HG03139 (cell line): Measurements from ENCODE around the gene CNTNAP2.
"Not testable (repeated sequence)": the region's sequence is repeated elsewhere in the genome, so short reads cannot be mapped to it uniquely, and the experiment has no call there.

Source experiments
- ATAC-seq: cut with Tn5 transposase; IDR thresholded peaks from one replicate; pipeline ENCODE4 v1.9.1; 2021; ENCODE audit not compliant: unreplicated experiment

Gene CNTNAP2

DNA sequence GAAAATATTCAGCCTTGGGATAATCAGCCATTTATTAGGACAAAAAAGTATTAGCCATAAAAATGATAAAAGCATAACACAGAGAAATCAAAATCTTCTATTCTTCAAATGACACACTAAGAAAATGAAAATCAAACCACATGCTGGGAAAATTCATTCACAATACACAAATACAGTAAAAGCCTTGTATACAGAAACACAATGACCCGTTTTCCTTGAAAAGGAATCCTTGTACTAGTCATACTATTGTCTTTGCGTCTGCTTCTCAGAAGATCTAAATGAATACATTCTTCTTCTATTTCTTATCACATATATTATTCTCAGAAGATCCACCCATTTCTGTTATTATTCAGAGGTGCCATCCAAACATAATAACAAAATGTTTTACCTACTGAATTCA is 749.1 kb downstream of the CNTNAP2 start:
- no peak for ATAC-seq

DNA sequence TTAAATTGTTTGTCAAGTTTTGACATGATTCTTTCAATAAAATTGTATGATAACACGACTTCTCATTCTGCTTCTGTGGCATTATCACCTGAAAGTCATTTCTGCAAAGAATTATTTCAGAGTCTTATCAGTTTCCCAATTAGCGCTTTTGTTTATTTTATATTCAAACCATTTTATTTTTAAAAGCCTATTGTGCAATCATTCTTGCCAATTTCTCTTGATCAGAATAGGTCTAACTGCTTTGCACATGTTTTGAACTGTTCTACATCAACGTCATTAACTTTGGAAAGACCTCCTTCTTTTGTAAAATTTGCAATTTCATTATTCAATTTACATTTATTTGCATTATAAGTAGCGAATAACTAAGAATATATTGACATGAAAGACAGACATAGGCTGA is 758.1 kb downstream of the CNTNAP2 start:
- ATAC-seq: no peak

DNA sequence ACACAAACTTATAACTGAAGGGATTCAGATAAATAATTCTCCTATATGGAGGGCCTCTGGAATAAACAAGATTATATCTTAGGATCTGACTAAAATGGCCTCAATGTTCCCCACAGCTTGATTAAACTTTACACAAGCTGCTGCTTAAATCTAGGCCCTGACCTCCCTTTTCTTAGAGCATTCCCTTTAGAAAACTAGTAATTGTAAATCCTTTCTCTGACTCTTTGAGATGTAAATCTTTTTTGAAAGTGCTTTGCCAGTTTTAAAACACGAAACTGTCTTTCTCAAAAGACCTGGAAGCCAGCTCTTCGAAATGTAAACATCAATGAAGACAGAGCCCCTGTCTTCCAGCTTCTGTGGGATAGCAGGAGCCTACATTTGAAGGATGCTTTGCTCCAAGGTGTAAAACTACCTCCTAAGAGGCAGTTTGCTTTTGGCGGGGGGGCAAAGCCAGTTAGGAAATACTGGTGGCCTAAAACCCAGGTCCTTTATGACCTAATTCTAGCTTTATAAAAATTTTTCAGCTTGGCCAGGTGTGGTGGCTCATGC is 758.7 kb downstream of the CNTNAP2 start:
- ATAC-seq: no peak

DNA sequence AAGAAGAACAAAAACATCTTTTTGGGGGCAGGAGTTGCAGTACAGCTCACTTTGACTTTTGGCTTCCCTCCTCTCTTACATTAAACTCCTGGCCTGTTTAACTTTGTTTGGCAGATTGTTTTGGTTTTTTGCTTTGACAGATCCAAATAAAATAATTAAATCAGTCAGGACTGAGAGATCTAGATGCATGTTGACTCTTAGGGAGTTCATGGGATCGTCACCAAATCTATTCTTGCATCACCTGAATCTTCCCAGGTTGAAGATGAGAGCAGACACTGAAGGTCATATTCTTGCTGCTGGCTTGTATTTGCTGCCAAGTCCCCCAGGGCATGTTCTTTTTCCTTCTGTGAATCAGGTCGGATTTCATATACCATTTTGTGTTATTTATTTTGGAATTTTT is 759.4 kb downstream of the CNTNAP2 start:
- no peak for ATAC-seq

DNA sequence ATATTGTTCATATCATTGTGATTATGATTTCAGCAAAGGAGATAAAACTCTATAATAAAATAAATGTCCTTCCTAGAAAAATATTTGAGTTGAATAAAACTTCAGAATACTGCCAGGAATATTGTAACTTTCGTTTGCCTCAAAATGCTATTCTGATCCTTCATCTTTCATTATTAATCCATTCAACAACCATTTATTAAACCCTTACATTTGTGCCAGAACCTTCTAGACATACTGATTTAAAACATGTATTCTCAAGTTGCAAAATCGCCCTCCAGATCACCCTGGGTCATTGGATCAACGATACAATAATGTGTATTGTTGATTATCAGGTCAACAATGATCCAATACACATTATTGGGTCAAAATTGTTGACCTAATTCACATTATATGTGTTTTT is 759.8 kb downstream of the CNTNAP2 start:
- ATAC-seq: no peak

DNA sequence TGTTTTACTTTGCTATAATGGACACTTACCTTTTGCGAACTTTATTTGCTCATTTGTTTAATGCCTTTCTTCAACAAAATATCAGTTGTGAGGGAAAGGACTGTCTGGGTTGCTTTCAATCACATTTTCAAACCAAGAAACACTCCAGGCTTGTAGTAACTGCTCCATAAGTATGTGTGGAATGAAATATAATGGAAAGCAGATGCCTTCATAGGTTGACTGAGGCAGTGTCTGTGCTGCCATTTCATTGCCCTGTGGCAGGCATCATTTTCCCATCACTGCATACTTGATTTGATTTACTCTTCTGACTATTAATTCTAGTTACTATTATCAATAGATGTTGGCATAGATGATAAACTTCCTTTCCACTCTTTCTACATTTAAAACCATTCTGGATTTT is 762.3 kb downstream of the CNTNAP2 start:
- ATAC-seq: no peak

DNA sequence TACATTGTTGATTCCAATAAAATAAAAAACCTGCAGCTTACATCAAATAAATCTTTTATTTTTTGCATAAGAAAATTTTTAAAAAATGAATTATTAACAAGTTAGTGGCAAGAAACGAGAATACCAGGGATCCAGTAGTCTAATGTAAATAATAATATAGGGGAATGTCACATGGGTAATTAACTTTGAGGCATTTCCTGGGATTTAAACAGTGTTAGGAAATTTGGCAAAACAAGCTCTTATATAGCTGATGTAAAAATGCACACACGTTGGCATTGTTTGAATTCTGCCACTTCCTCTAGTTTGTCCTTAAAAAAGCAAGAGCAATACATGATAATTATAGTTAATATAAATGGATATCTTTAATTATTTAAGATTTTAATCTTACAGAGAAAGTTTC is 768.6 kb downstream of the CNTNAP2 start:
- no peak for ATAC-seq

DNA sequence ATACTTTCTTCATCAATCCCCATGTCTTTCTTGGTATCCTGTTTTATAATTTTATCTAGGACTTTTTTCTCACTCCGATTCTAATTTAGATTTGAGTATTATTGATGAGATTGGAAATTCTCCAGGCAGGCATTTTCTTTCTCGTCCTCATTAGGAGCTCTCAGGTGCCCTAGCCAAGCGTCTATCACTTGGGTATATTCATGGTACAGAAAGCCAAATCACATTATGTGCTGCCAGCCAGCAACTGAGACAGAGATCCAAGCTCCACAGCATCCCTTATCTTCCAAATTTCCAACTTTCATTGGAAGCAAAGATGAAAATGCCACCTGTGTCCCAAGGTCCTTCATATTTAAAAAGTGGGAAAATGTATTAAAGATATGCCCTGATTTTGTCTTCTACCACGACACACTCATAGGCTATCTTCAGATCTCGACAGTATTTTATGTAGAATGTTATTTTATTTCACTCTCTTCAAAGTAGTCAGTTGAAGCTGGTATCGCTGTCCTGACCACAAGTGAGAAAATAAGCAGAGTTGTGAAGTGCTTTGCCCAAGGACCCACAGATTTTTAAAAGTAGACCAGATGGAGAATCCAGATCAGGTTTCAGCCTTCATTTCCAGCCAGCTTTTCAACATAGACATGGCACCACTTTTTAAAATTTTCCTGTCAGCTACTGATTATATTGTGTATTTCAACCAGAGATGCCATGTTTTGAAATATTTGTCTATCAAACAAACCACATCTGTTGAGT is 773.4 kb downstream of the CNTNAP2 start:
- no peak for ATAC-seq

DNA sequence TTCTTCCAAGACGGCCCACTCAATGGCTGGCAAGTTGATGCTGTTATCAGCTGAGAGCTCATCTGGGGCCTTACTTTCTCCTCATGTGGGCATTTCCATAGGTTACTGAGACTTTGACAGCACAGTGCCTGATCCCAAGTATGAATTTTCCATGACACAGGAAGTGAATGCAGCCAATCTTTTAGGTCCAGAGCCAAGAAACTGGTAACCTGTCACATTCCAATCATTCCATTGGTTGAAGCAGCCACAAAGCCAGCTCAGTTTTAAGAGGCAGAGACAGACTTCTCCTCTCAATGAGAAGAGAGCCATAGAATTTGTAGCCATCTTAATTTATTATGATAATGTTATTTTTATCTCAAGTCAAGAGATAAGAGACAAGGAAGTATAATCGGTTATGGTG is 775.5 kb downstream of the CNTNAP2 start:
- ATAC-seq: no peak

DNA sequence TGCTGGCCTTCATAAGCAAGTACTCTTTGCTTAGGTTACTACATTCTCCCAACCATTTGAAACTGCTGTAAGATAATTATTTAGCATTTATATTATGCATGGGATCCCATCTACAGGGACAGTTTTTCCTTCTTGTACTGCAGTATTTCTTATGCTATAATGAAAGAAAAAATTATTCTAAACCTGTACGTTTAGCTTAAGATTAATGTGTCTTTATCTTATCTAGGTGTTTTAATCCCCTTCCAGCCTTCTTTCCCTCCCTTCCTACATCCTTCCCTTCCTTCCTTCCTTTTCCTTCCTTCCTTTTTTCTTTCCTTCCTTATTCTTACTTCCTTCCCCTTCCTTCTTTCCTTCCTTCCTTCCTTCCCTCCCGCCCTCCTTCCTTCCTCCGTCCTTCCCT is 778.3 kb downstream of the CNTNAP2 start:
- ATAC-seq: no peak

DNA sequence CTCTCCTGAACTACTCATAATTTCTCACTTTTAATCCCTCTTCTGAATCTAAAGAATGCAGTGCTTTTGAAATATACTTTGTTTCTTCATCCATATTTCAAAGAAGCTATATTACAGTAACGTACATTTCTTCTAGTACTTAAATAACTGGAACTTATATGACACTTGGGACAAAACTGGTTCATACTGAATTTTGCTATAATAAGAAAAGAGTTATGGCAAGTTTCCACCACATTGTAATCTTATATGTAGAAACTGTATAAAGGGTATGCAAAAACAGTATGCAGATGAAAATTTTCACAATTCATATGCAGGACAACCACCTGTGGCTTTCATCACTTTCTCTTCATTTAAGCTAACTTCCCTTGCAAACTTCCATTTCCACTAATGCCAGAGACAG is 785.7 kb downstream of the CNTNAP2 start:
- ATAC-seq: no peak

DNA sequence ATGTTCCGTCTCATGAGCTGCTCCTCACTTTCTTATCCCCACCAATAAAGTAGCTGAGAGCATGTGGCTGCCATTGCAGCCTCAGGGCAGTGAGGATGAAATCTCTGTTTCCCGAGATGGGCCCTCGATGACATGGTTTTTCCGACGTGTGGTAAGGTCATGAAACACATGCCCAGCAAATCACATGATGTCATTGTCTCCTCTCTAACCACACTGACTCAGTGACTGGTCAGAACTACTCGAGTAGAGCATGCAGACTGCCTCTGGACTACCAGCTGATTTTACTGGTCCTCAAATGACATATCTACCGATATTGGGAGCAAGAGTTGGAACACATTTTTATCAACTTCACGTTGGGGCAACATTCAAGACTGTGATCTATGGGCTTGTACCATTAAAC is 786.1 kb downstream of the CNTNAP2 start:
- ATAC-seq: no peak

DNA sequence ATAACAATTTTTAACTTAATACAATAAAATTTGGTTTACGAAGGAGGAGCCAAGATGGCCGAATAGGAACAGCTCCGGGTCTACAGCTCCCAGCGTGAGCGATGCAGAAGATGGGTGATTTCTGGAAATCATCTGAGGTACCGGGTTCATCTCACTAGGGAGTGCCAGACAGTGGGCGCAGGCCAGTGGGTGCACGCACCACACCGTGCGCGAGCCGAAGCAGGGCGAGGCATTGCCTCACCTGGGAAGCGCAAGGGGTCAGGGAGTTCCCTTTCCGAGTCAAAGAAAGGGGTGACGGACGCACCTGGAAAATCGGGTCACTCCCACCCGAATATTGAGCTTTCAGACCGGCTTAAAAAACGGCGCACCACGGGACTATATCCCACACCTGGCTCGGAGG is 789.1 kb downstream of the CNTNAP2 start:
- not testable (repeated sequence) for ATAC-seq

DNA sequence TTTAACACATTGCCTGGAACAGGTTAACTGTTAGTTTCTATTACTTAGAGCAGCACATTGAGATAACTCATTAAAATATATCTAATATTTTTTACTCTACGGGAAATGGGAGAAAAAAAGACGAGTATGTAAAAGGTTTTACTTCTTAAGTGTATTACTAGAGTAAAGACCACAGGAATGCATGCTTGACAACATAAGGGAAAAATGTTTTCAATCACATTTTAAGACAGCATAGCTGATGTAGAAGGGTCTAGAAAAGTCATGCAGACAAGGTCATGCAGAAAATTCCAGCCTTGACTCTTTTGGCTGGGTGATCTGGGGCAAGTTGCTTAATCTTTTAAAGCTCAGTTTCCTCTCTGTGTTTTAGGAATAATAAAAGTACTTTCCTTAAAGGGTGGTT is 806.2 kb downstream of the CNTNAP2 start:
- no peak for ATAC-seq

DNA sequence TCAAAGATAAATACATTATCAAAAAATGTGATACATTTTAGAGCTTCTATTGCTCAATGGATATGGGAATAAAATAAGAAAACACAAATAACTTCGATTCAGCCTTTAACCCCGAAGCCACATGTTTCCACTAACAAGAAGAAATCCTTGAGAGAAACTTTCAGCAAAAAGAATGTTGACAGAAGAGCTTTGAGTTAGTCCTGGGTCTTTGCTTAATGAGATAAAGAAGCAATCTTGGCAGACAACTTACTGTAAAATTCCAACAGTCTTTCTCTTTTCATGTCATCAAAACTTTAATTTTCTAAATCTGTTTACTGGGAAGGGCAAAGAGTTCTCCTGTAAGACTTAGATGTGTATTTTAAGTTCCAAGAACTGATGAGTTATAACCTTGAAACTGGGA is 810.2 kb downstream of the CNTNAP2 start:
- ATAC-seq: no peak

DNA sequence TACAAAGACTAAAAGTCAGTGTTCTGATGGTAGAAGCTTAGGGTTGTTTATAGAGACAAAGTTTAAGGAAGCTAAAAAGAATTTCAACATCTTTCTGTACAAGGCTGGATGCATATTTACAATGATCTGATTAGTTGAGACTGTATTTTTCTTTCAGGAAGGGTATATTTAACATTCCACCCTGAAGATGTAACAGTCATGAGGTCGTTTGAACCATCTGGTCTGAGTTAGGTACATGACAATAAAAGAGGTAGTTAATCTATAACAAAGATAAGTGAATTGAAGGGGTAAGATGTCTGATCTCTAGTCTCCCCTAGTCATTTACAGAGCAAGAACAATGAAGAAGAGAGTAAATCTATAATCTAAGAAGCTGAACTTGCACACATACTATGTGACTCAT is 821.2 kb downstream of the CNTNAP2 start:
- ATAC-seq: no peak

DNA sequence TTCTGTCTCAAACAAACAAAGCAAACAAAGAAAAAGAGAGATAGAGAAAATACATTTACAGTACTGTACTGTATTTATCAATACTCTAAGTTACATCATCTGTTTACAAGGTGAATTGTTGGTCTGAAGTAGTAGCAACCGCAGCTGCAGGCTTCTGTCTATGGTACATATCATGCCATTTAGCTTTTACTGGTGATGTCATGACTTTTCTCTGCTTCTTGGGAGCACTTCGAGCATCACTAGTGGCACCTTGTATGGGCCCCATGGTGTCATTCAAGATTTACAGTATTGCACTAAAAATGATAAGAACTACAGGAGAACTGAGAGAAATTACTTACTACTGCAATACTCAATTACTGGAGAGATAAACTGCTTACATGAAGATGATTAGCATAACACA is 826.9 kb downstream of the CNTNAP2 start:
- ATAC-seq: no peak

DNA sequence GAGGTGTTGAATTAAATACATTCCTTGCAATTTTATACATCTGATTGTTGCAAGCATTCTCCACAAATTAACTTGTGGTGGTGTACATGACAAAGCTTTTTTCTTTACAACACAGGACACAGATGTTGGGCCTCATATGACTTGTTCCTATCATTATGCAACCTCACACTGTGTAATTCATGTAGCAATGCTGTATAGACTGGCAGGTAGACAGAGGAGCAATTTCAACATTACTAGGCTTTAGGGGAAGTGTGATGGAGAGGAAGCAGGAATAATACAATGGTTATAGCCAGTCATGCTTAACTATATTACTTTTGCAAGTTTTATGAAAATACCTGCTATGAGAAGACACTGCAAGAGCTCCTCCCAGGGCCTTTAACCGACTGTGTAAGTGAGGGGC is 832.1 kb downstream of the CNTNAP2 start:
- ATAC-seq: no peak

DNA sequence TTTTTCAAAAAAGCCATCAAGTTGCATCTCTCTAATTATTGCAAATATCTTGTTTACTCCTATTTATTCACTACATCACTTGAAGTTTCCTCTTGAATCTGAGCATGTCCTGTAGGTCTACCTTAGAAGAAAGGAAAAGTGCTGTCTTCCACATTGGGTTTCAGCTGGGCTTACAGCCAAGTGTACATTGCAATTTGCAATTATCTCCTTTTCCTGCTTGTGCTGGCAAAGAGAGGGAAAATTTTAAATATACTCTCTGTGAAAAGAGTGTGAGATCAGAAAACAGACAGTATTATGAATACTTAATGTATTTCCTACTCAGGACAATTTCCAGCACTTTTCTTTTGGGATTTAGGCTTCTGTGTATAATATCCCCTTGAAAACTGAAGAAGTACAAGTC is 839.7 kb downstream of the CNTNAP2 start:
- no peak for ATAC-seq

DNA sequence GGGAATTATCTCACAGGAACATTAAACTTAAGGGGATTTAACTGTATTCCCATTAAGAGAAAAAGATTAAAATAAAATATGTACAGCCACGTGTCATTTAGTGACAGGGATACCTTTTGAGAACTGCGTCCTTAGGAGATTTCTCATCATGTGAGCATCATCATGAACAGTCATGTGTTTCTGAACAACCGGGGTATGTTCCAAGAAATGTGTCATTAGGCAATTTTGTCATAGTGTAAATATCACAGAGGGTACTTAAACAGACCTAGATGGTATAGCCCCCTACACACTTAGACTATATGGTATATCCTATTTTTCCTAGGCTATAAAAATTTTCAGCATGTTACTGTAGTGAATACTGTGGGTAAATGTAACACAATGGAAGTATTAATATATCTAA is 840.3 kb downstream of the CNTNAP2 start:
- ATAC-seq: no peak

DNA sequence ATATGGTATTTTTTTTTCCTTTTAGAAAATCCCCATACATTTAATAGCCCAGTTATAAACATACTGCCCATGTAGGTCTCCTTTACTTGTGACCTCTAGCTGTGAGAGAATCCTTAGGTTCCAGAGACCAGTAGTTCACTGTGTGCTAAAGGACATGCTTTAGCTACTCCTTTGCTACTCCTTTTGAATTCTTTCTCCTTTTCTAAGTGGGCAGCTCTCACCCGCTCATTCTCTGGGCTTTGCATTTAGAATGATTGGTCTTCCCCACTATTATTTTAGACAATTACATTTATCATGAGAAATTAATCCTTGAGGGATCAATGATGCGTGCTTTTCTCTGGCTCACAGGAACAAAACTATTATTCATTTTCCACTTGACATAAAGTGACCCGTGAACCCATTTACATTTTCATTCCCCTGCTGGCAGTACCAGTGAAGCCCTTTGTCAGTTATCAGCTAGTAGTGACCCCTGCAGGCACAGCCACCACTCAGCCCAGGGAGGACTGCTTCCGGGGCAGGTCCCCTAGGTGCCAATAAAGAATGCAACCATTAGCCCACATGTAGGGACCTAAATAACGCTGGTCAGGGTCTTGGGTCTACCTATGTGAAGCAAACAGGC is 844.3 kb downstream of the CNTNAP2 start:
- no peak for ATAC-seq

DNA sequence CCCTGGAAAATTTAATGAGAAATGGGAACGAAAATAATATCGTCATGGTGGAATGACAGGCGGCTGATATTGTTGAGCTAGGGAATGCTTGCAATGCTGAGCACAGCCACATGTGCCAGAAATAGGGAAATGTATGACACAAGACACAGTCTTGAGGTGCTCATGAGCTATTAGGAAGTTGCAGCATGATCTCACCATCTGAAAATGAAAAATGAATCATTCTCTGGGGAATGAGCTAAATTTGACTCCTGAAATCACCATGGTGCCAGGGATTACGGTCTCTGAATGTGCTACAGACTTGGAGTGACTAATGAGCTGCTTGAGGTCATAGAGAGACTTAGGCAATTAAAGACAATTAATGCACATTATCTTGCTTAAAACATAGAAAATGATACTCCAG is 845.0 kb downstream of the CNTNAP2 start:
- ATAC-seq: no peak

DNA sequence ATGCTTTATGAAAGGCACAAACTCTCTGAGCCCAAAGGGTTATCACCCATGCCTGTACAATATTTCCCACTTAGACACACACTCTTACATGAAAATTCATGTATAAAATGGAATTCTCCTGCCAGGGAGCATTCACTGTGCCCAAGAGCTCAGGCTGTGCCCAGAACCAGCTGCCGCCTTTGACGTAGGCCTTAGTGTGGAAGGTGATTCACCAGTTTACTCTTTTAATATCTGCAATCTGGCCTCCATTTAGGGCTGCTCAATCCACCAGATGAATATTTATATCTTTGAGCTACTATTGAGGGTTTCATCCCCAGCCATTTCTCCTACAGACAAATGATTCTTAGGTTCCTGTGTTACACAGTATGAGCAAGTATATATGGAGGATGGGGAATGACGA is 849.7 kb downstream of the CNTNAP2 start:
- ATAC-seq: no peak
